Measurements from ENCODE around the gene ENPP5. TPM values are rescaled to one million over a fixed set of nuclear protein-coding genes. Genes with fewer than 3 reads are reported as not detected.
A peak's percentile ranks its signal among the peaks of the same experiment; 100 is the strongest.

ENPP5 gene, protein sequence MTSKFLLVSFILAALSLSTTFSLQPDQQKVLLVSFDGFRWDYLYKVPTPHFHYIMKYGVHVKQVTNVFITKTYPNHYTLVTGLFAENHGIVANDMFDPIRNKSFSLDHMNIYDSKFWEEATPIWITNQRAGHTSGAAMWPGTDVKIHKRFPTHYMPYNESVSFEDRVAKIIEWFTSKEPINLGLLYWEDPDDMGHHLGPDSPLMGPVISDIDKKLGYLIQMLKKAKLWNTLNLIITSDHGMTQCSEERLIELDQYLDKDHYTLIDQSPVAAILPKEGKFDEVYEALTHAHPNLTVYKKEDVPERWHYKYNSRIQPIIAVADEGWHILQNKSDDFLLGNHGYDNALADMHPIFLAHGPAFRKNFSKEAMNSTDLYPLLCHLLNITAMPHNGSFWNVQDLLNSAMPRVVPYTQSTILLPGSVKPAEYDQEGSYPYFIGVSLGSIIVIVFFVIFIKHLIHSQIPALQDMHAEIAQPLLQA
- total RNA-seq (1 to 10 TPM in 1 of 5 experiments, under 1 TPM in 2, not detected in 2; 0.59 to 1.4 (median 0.92) TPM), polyA plus RNA-seq (1 to 10 TPM in 1 of 2 donors, under 1 TPM in 1; 0.50 to 1.7 TPM), total RNA-seq (not detected)

DNA sequence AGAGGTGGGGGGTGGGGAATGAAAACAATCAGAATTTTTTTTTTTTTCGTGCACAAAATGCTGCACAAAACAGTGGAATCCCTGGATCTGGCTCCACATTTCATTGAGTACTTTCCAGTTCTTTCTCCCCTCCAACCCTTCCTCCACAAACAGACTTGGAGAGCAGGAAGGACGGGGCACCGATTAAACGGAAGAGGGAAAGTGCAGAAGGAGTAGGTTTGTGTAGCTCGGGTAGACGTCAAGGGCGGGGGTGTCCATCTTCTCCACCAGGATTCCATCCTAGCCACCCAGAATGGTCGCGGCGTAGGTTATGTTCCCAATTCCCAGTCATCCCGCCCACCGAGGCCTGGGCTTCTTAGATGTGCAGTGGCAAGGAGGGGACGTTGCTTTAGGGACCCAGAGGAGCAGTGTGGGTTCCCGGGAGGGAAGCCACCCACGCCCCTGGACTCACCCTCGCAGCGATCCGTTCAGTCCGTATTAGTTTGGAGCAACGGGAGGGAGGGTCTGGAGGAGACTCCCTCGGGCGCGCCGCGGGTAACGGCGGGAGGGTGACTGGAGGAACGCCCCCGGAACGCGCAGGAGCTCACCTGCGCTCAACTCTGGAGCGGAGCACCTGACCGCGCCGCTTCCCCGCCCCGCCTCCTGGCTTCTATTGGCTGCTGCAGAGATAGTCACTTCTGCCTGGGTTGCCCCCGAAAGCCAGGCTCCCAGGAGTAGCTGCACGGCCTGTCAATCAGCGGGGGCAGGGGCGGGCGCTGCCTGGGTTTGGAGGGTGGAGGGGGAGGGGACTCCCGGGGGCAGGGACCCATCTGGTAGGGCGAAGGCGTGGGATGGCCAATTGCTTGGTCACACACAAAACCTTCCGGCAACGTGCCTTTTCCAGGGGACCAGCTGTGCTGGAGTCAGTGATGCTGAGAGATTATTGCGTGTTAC lies at the start of gene ENPP5:
Gene ENPP5 (minus strand): TSS at position 624 of the 933 bp plus-strand sequence. CDS start 2,718 bp downstream, outside the sequence.
- Mint-ChIP-seq H3K9me3 (no peaks in the 10 kb centered on the region), H3K27me3 (peaks cover 15 to 74% (median 29%) of the 10 kb centered on the region in 5 donors), H3K4me1 (peaks cover 6 to 19% (median 13%) of the 10 kb centered on the region in 7 donors), H3K36me3 (no peaks in the 10 kb centered on the region), H3K27ac (peak within 1 kb of the TSS in 1 of 9 donors; percentile 3), H3K4me3 (peak within 1 kb of the TSS; percentile 68 to 88 (median 84))
- POLR2A ChIA-PET: interaction anchor here (0.7 kb wide), 1 partner anchor 207 kb away, joined by 3 read pairs; no protein-coding TSS in a partner anchor
- CTCF ChIA-PET: interaction anchor here (0.6 to 1.0 kb wide), 2 partner anchors 46 to 306 kb away, joined by 3 to 4 read pairs; no protein-coding TSS in a partner anchor
- H3K9me3 ChIP-seq (ENCODE audit: control insufficient read depth in 2 of 3, low read length in 3 of 3): no peaks in the 10 kb centered on the region
- no peak within 1 kb of the TSS for H3K27ac ChIP-seq (ENCODE audit: low read depth, low read length)
- H3K36me3 ChIP-seq (ENCODE audit: control insufficient read depth in 2 of 3, insufficient read depth in 3 of 3, low read length in 3 of 3): no peaks in the 10 kb centered on the region
- H3K4me3 ChIP-seq (ENCODE audit: low read length): peak within 1 kb of the TSS; percentile 79
- no peaks in the 10 kb centered on the region for H3K27me3 ChIP-seq (ENCODE audit: control insufficient read depth in 2 of 2, insufficient read depth in 2 of 2, low read length in 2 of 2)
- H3K4me1 ChIP-seq (ENCODE audit: control insufficient read depth in 2 of 2, insufficient read depth in 2 of 2, low read length in 2 of 2): peaks cover 0 to 20% of the 10 kb centered on the region in 2 donors
- ATAC-seq (peak; percentile 92), DNase-seq (peak; percentile 31 to 69 (median 56))
- intact Hi-C loops (cut with micrococcal nuclease): loop anchor here in 1 of 2 donors (1.0 kb wide), 1 partner anchor 41 kb away; the partner anchor contains the start of gene ENPP4

DNA sequence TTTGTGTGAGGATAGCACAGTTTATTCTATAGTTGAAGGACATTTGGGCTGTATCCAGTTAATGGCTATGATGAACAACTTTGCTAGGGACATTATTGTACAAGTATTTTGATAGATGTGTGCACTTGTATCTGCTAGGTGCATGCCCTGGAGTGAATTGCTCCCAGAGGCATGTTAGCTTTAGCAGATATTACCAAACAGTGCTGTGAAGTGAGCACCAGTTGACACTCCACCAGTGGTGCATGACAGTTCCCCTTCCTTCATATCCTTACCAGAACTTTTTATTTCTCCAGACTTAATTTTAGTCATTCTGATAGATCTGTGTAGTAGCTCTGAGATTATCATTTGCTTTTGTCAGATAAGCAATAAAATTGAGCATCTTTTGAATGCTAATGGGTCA lies 48.9 kb upstream of the ENPP5 start:
- Histone ChIP-seq H3K27ac (ENCODE audit: low read depth, low read length) (no peak overlapping the region), H3K4me1 (ENCODE audit: control insufficient read depth in 2 of 2, insufficient read depth in 2 of 2, low read length in 2 of 2) (no peaks in the 10 kb centered on the region), H3K36me3 (ENCODE audit: control insufficient read depth in 2 of 3, insufficient read depth in 3 of 3, low read length in 3 of 3) (no peaks in the 10 kb centered on the region), H3K9me3 (ENCODE audit: control insufficient read depth in 2 of 3, low read length in 3 of 3) (no peaks in the 10 kb centered on the region), H3K27me3 (ENCODE audit: control insufficient read depth in 2 of 2, insufficient read depth in 2 of 2, low read length in 2 of 2) (no peaks in the 10 kb centered on the region), H3K4me3 (ENCODE audit: low read length) (no peak overlapping the region)
- ChIA-PET POLR2A (interaction anchor here (0.6 kb wide), 1 partner anchor 50 kb away, joined by 5 read pairs; no protein-coding TSS in a partner anchor), CTCF (no interaction called here)
- H3K36me3 Mint-ChIP-seq: no peaks in the 10 kb centered on the region
- no peaks in the 10 kb centered on the region for H3K4me1 Mint-ChIP-seq
- H3K27ac Mint-ChIP-seq: no peak overlapping the region
- peaks cover 0 to 1% (median 0%) of the 10 kb centered on the region in 11 donors for H3K9me3 Mint-ChIP-seq
- intact Hi-C loops (cut with micrococcal nuclease): loop anchor here in 1 of 2 donors (2.0 kb wide), 1 partner anchor 129 kb away; no protein-coding TSS in a partner anchor
- no peak for DNase-seq
- no peak overlapping the region for H3K4me3 Mint-ChIP-seq
- ATAC-seq: no peak
- H3K27me3 Mint-ChIP-seq: peaks cover 2 to 12% (median 8%) of the 10 kb centered on the region in 5 donors

GRCh38 chr6:46218457-46218856 lies 47.7 kb upstream of the ENPP5 start:
- H3K4me1 ChIP-seq (ENCODE audit: control insufficient read depth in 2 of 2, insufficient read depth in 2 of 2, low read length in 2 of 2): no peaks in the 10 kb centered on the region

DNA sequence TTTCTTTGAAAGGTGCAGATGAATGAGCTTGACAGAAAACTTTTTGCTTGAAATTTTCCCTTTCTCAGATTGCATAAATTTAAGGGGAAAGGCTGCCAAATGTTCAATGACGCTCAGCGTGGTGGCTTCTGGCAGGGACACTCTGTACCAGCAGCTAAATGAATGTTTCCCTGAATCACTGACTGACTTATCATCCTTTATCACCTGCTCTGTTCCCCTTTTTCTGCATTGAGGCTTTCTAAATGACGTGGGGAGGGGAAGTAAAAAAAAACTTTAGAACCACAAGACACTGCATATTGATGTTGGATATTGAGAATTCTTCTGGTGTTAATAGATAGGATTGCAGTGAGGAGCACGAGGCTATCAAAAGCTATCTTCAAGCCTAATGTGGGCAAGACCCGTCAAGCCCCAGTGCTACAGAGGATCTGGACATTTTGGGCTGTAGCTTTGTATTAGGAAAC lies 46.9 kb upstream of the ENPP5 start:
- no peaks in the 10 kb centered on the region for H3K9me3 ChIP-seq (ENCODE audit: control insufficient read depth in 2 of 3, low read length in 3 of 3)
- H3K36me3 ChIP-seq (ENCODE audit: control insufficient read depth in 2 of 3, insufficient read depth in 3 of 3, low read length in 3 of 3): no peaks in the 10 kb centered on the region
- H3K27me3 ChIP-seq (ENCODE audit: control insufficient read depth in 2 of 2, insufficient read depth in 2 of 2, low read length in 2 of 2): no peaks in the 10 kb centered on the region
- Mint-ChIP-seq H3K4me1 (no peaks in the 10 kb centered on the region), H3K9me3 (peaks cover 0 to 1% (median 0%) of the 10 kb centered on the region in 11 donors), H3K27ac (no peak overlapping the region), H3K27me3 (peaks cover 0 to 12% (median 7%) of the 10 kb centered on the region in 5 donors), H3K4me3 (no peak overlapping the region), H3K36me3 (no peaks in the 10 kb centered on the region)
- H3K4me3 ChIP-seq (ENCODE audit: low read length): no peak overlapping the region
- H3K27ac ChIP-seq (ENCODE audit: low read depth, low read length): no peak overlapping the region
- ATAC-seq (peak; percentile 64), DNase-seq (no peak)
- no peaks in the 10 kb centered on the region for H3K4me1 ChIP-seq (ENCODE audit: control insufficient read depth in 2 of 2, insufficient read depth in 2 of 2, low read length in 2 of 2)
- intact Hi-C loops (cut with micrococcal nuclease): no loop called here
- CTCF ChIA-PET: interaction anchor here (0.7 to 1.1 kb wide), 2 partner anchors 47 to 1747 kb away, joined by 3 to 4 read pairs; partner anchors contain the start of gene ENPP5
- POLR2A ChIA-PET: no interaction called here

More at GRCh38 chr6:46218457-46218856, 47.7 kb upstream of the ENPP5 start:
- no peaks in the 10 kb centered on the region for H3K4me1 Mint-ChIP-seq
- Histone ChIP-seq H3K36me3 (ENCODE audit: control insufficient read depth in 2 of 3, insufficient read depth in 3 of 3, low read length in 3 of 3) (no peaks in the 10 kb centered on the region), H3K4me3 (ENCODE audit: low read length) (no peak overlapping the region), H3K9me3 (ENCODE audit: control insufficient read depth in 2 of 3, low read length in 3 of 3) (no peaks in the 10 kb centered on the region), H3K27ac (ENCODE audit: low read depth, low read length) (no peak overlapping the region), H3K27me3 (ENCODE audit: control insufficient read depth in 2 of 2, insufficient read depth in 2 of 2, low read length in 2 of 2) (no peaks in the 10 kb centered on the region)
- no peak for ATAC-seq
- POLR2A ChIA-PET: no interaction called here
- no peak for DNase-seq
- no peak overlapping the region for H3K4me3 Mint-ChIP-seq
- H3K9me3 Mint-ChIP-seq: peaks cover 0 to 1% (median 0%) of the 10 kb centered on the region in 11 donors
- H3K36me3 Mint-ChIP-seq: no peaks in the 10 kb centered on the region
- peaks cover 2 to 12% (median 8%) of the 10 kb centered on the region in 5 donors for H3K27me3 Mint-ChIP-seq
- intact Hi-C loops (cut with micrococcal nuclease): no loop called here
- H3K27ac Mint-ChIP-seq: no peak overlapping the region
- CTCF ChIA-PET: no interaction called here

DNA sequence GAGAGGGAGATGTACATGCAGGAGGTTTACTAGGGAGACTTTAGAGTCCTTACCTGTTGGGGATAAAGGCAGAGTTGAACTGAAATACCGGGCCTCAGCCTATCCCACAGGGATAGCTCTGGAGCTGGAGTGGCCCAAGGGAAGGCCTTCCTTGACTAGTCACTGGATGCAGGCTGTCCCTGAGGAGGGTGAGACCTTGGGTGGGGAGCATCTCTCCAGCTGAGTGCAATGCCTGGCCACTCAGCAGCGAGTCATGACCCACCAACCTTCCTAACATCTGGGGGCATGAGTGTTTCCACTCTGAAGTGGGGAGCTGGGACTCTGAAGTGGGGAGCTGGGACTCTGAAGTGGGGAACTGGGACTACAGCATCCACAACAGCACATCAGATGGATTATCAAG lies 46.1 kb upstream of the ENPP5 start:
- ChIA-PET POLR2A (no interaction called here), CTCF (interaction anchor here (0.7 to 1.1 kb wide), 2 partner anchors 47 to 1746 kb away, joined by 3 to 4 read pairs; partner anchors contain the start of gene ENPP5)
- Histone ChIP-seq H3K4me3 (ENCODE audit: low read length) (no peak overlapping the region), H3K4me1 (ENCODE audit: control insufficient read depth in 2 of 2, insufficient read depth in 2 of 2, low read length in 2 of 2) (no peaks in the 10 kb centered on the region), H3K27me3 (ENCODE audit: control insufficient read depth in 2 of 2, insufficient read depth in 2 of 2, low read length in 2 of 2) (no peaks in the 10 kb centered on the region), H3K9me3 (ENCODE audit: control insufficient read depth in 2 of 3, low read length in 3 of 3) (no peaks in the 10 kb centered on the region), H3K36me3 (ENCODE audit: control insufficient read depth in 2 of 3, insufficient read depth in 3 of 3, low read length in 3 of 3) (no peaks in the 10 kb centered on the region), H3K27ac (ENCODE audit: low read depth, low read length) (no peak overlapping the region)
- H3K36me3 Mint-ChIP-seq: no peaks in the 10 kb centered on the region
- intact Hi-C loops (cut with micrococcal nuclease): no loop called here
- no peak overlapping the region for H3K4me3 Mint-ChIP-seq
- H3K27ac Mint-ChIP-seq: no peak overlapping the region
- no peak for ATAC-seq
- no peaks in the 10 kb centered on the region for H3K4me1 Mint-ChIP-seq
- H3K27me3 Mint-ChIP-seq: peaks cover 0 to 12% (median 7%) of the 10 kb centered on the region in 5 donors
- no peak for DNase-seq
- H3K9me3 Mint-ChIP-seq: peaks cover 0 to 1% (median 0%) of the 10 kb centered on the region in 11 donors

DNA sequence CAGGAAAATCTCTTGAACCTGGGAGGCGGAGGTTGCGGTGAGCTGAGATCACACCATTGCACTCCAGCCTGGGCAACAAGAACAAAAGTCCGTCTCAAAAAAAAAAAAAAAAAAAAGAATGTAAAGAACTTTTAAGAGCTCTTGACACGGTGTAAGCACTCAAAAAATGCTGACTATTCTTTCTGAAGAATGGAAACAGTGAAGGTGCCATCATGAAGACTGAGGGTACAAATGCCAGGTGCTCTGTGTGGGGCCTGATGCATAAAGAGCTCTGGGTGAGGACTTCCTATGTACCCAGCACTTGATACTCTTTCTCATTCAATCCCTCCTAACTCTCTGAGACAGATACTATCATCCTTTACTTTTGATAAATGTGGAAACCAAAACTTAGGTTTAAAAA lies 45.0 kb upstream of the ENPP5 start:
- Mint-ChIP-seq H3K27me3 (peaks cover 0 to 16% (median 7%) of the 10 kb centered on the region in 5 donors), H3K36me3 (no peaks in the 10 kb centered on the region), H3K27ac (no peak overlapping the region), H3K9me3 (peaks cover 0 to 2% (median 0%) of the 10 kb centered on the region in 11 donors), H3K4me1 (no peaks in the 10 kb centered on the region), H3K4me3 (no peak overlapping the region)
- intact Hi-C loops (cut with micrococcal nuclease): no loop called here
- H3K27me3 ChIP-seq (ENCODE audit: control insufficient read depth in 2 of 2, insufficient read depth in 2 of 2, low read length in 2 of 2): no peaks in the 10 kb centered on the region
- no peak overlapping the region for H3K27ac ChIP-seq (ENCODE audit: low read depth, low read length)
- no peaks in the 10 kb centered on the region for H3K4me1 ChIP-seq (ENCODE audit: control insufficient read depth in 2 of 2, insufficient read depth in 2 of 2, low read length in 2 of 2)
- no peak for ATAC-seq
- no peaks in the 10 kb centered on the region for H3K9me3 ChIP-seq (ENCODE audit: control insufficient read depth in 2 of 3, low read length in 3 of 3)
- ChIA-PET CTCF (no interaction called here), POLR2A (no interaction called here)
- H3K36me3 ChIP-seq (ENCODE audit: control insufficient read depth in 2 of 3, insufficient read depth in 3 of 3, low read length in 3 of 3): no peaks in the 10 kb centered on the region
- DNase-seq: no peak
- H3K4me3 ChIP-seq (ENCODE audit: low read length): no peak overlapping the region

Data from naive thymus-derived CD4-positive, alpha-beta T cell (primary cell).